ENCODE measurements around the gene TMPRSS15. TPM values are rescaled to one million over a fixed set of nuclear protein-coding genes. Genes with fewer than 3 reads are reported as not detected.

Gene TMPRSS15
- total RNA-seq, 1 donor from 2014 or later = not detected

DNA sequence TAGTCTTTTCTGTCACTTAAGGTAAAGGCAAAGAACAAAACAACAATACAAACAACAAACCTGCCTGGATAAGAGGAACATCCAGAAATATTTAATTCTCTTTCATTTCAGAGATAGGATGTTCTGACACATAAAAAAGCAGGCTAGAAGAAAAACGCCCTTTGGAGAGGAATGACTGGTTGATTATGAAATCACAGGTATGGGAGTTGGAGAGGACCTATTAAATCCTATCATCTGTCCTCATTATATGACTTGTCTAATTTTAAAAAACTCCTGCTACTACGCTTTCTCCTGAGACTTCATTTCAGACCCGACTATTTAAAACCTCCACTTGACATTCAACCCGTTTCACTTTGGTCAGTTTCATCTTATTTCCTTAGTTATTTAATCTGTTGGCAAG, 54.1 kb downstream of the TMPRSS15 start:
- no peaks in the 10 kb centered on the region for H3K9me3 ChIP-seq
- intact Hi-C loops (cut with DNase I) = no loop called here
- no peaks in the 10 kb centered on the region for H3K27me3 ChIP-seq
- DNase-seq = no peak
- ATAC-seq = no peak
- H3K4me1 ChIP-seq = no peaks in the 10 kb centered on the region
- no peak overlapping the region for H3K4me3 ChIP-seq
- H3K27ac ChIP-seq = no peak overlapping the region
- TF ChIP-seq, protein P1, sequence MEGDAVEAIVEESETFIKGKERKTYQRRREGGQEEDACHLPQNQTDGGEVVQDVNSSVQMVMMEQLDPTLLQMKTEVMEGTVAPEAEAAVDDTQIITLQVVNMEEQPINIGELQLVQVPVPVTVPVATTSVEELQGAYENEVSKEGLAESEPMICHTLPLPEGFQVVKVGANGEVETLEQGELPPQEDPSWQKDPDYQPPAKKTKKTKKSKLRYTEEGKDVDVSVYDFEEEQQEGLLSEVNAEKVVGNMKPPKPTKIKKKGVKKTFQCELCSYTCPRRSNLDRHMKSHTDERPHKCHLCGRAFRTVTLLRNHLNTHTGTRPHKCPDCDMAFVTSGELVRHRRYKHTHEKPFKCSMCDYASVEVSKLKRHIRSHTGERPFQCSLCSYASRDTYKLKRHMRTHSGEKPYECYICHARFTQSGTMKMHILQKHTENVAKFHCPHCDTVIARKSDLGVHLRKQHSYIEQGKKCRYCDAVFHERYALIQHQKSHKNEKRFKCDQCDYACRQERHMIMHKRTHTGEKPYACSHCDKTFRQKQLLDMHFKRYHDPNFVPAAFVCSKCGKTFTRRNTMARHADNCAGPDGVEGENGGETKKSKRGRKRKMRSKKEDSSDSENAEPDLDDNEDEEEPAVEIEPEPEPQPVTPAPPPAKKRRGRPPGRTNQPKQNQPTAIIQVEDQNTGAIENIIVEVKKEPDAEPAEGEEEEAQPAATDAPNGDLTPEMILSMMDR (IDR thresholded peaks at IDR 0.05) = no peak
- H3K36me3 ChIP-seq = no peaks in the 10 kb centered on the region

DNA sequence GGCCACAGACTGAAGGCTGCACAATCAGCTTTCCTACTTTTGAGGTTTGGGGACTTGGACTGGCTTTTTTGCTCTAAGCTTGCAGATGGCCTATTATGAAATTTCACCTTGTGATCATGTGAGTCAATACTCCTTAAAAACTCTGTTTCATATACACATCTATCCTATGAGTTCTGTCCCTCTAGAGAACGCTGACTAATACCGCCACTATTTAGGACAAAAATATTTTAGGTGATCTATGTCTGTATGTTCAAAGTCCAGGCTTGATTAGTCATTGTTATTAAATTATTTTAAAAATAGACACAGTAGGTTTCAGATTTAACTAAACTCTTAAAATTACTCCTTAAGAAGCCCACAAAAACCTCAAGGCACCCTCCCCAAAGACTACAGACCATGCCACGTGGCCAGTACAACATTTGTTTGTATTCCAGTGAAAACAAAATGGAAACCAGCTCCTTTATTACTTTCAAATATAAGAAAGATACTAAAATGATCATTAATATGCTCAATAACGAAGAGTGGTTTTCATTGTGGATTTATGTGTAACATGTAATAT, 63.1 kb downstream of the TMPRSS15 start:
- Histone ChIP-seq H3K27ac (no peak overlapping the region), H3K9me3 (no peaks in the 10 kb centered on the region), H3K4me1 (no peaks in the 10 kb centered on the region), H3K36me3 (no peaks in the 10 kb centered on the region), H3K4me3 (no peak overlapping the region), H3K27me3 (no peaks in the 10 kb centered on the region)
- intact Hi-C loops (cut with DNase I) = no loop called here
- DNase-seq (no peak), ATAC-seq (no peak)
- TF ChIP-seq, protein P1 (IDR thresholded peaks at IDR 0.05) = no peak

DNA sequence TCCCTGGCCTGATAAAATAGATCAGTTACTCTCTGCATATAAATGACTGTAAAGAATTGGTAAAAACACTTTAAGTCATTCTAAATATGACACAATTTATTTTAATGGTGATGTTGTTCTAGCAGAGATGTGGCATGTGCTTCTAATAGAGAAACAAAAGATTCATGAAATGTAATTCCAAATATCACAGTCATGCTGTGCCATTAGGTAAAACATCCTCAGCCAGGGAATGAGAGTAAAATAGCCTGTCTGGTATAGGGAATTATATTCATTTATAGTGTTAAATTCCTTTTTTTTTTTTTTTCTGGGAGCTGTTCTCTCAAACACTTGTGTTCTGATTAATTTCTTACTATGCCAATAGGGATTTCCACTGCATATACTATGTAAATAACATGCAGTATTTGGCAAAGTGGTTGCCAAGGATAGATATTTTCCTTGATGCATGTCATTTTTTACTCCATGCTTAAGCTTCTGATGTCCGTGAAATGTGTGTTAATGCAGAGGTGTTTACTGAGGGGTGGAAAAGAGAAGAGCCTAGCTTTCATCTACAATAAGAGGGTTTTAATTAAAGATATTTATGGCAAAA, 67.8 kb downstream of the TMPRSS15 start:
- Histone ChIP-seq H3K27ac (no peak overlapping the region), H3K27me3 (no peaks in the 10 kb centered on the region), H3K4me1 (no peaks in the 10 kb centered on the region), H3K36me3 (no peaks in the 10 kb centered on the region), H3K9me3 (no peaks in the 10 kb centered on the region), H3K4me3 (no peak overlapping the region)
- intact Hi-C loops (cut with DNase I) = no loop called here
- TF ChIP-seq, protein P1 (IDR thresholded peaks at IDR 0.05) = no peak
- no peak for DNase-seq
- no peak for ATAC-seq

DNA sequence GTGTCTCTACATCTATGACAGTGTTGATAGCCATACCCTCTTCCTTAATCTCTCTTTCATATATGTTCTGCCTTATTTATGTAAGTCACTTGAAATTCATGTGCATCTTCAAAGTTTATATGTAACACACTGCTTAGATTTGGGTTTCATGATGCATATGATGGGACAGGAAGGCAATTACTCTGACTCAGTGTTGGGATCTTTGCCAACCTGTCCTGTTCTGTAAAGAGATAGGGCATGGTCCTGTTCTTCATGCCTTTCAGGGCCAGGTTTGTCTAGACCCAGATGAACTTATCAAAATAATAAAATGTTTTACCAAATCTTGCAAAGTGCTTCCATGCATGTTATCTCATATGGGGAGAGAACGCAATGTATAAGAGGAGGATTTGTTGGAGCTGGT, 69.5 kb downstream of the TMPRSS15 start:
- no peaks in the 10 kb centered on the region for H3K27me3 ChIP-seq
- ATAC-seq = no peak
- H3K4me3 ChIP-seq = no peak overlapping the region
- no peaks in the 10 kb centered on the region for H3K9me3 ChIP-seq
- H3K36me3 ChIP-seq = no peaks in the 10 kb centered on the region
- DNase-seq = no peak
- intact Hi-C loops (cut with DNase I) = no loop called here
- H3K27ac ChIP-seq = no peak overlapping the region
- TF ChIP-seq, protein P1 (IDR thresholded peaks at IDR 0.05) = no peak
- no peaks in the 10 kb centered on the region for H3K4me1 ChIP-seq

DNA sequence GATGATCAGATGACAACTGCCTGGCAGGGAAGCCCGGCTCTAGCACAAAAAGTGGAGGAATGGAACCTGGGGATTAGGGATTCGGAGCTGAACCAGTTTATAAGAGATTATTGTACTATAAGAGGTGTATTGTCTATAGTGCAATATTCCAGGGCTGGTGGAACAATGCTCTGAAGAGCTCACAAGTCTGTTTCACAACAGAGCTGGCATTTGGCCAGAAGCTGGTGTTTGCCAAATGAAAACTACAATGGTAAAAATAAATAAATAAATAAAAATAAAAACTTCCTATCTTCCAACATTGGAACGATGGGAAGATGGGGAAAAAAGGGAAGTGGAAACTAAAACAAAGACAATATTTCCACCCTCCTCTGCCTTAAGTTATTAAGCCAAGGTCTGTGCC, 85.4 kb downstream of the TMPRSS15 start:
- no peaks in the 10 kb centered on the region for H3K4me1 ChIP-seq
- no peaks in the 10 kb centered on the region for H3K9me3 ChIP-seq
- no peaks in the 10 kb centered on the region for H3K27me3 ChIP-seq
- no peak for DNase-seq
- no peak overlapping the region for H3K27ac ChIP-seq
- intact Hi-C loops (cut with DNase I) = no loop called here
- H3K36me3 ChIP-seq = no peaks in the 10 kb centered on the region
- TF ChIP-seq, protein P1 (IDR thresholded peaks at IDR 0.05) = no peak
- no peak overlapping the region for H3K4me3 ChIP-seq
- no peak for ATAC-seq

DNA sequence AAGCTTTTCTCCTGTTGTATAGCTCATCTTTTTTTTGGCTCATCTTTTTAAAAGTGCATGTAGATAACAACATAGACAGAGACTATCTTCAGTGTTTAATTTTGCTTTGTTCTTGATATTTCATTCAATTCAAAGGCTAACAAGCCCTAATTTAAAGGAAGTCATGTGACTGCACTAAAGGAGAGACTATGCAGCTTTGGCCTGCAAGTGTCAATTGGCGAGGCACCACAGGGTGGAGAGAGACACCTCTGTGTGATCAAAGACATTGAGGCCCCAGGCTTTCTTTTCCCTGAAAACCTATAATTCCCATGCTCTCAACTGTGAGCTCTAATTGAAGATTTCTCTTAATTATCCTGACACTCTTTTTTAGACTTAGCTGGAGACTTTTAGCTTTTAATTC, 105.4 kb downstream of the TMPRSS15 start:
- H3K4me3 ChIP-seq = no peak overlapping the region
- intact Hi-C loops (cut with DNase I) = no loop called here
- TF ChIP-seq, protein P1 (IDR thresholded peaks at IDR 0.05) = no peak
- no peak overlapping the region for H3K27ac ChIP-seq
- ATAC-seq (no peak), DNase-seq (no peak)
- no peaks in the 10 kb centered on the region for H3K36me3 ChIP-seq
- no peaks in the 10 kb centered on the region for H3K27me3 ChIP-seq
- no peaks in the 10 kb centered on the region for H3K9me3 ChIP-seq
- H3K4me1 ChIP-seq = no peaks in the 10 kb centered on the region
